LNCaP clone FGC (cell line): ENCODE data around the gene TOMM20.
"Not testable (repeated sequence)": the region's sequence is repeated elsewhere in the genome, so short reads cannot be mapped to it uniquely, and the experiment has no call there.

Experiments used
- DNase-seq: peaks from one replicate; pipeline ENCODE4 v3.0.0-alpha.2; 2011; ENCODE audit warnings: low read depth
- H3K4me3 ChIP-seq: 2 replicates; pipeline ENCODE4 v1.5.1; 2011; ENCODE audit warnings: mild to moderate bottlenecking, low read depth, low read length, control low read depth
- CTCF ChIP-seq: IDR thresholded peaks from 2 replicates; pipeline ENCODE4 v1.5.1; 2012; ENCODE audit warnings: mild to moderate bottlenecking; ENCODE audit not compliant: control insufficient read depth, insufficient read depth; ENCODE audit errors: extremely low read depth

The TOMM20 gene

GRCh38 chr1:235095938-235096562, 32.6 kb downstream of the TOMM20 start:
- no peak for DNase-seq
- H3K4me3 ChIP-seq = no peak overlapping the region
- TF ChIP-seq CTCF = no peak

GRCh38 chr1:235093696-235094592, 34.7 kb downstream of the TOMM20 start:
- no peak for DNase-seq
- TF ChIP-seq CTCF = peak; percentile 88
- H3K4me3 ChIP-seq = no peak overlapping the region

- DNase-seq = no peak
- H3K4me3 ChIP-seq = no peak overlapping the region
- peak; percentile 53 for TF ChIP-seq CTCF
Measured at GRCh38 chr1:235093013-235093695, 35.5 kb downstream of the TOMM20 start.

GRCh38 chr1:235092415-235092814, 36.2 kb downstream of the TOMM20 start:
- not testable (repeated sequence) for H3K4me3 ChIP-seq, DNase-seq

- not testable (repeated sequence) for DNase-seq, H3K4me3 ChIP-seq
Measured at GRCh38 chr1:235092045-235092406, 36.6 kb downstream of the TOMM20 start.

- not testable (repeated sequence) for DNase-seq, H3K4me3 ChIP-seq
Measured at GRCh38 chr1:235091319-235092044, 37.2 kb downstream of the TOMM20 start.

- H3K4me3 ChIP-seq = no peak overlapping the region
- TF ChIP-seq CTCF = no peak
- DNase-seq = no peak
Measured at GRCh38 chr1:235090406-235091069, 38.1 kb downstream of the TOMM20 start.

GRCh38 chr1:235088907-235089306, 39.7 kb downstream of the TOMM20 start:
- no peak for DNase-seq
- no peak for TF ChIP-seq CTCF
- no peak overlapping the region for H3K4me3 ChIP-seq
